Esophagus muscularis mucosa (tissue), 3 donors: ENCODE results near the gene LRP8.

Source experiments
- CTCF ChIP-seq, 3 experiments: fragments of 200-600 bp in 2 of 3; fragments of 450-650 bp in 1 of 3; sonication (generic) in 2 of 3; IDR thresholded peaks; one replicate each; pipeline ENCODE4 v1.5.1; 2017 to 2019; ENCODE audit warnings: antibody characterized with exemption in 3 of 3, mild to moderate bottlenecking in 2 of 3, moderate library complexity in 1 of 3
- POLR2A ChIP-seq: fragments of 450-650 bp; IDR thresholded peaks from one replicate; pipeline ENCODE4 v1.6.1; 2017; ENCODE audit warnings: antibody characterized with exemption, moderate library complexity, mild to moderate bottlenecking, low read depth
- POLR2AphosphoS5 ChIP-seq, 2 donors: sonication (generic); formaldehyde crosslinking; IDR thresholded peaks; one replicate each; pipeline ENCODE4 v1.6.1; 2017; ENCODE audit warnings: antibody characterized with exemption in 2 of 2

- TF ChIP-seq CTCF (IDR thresholded peaks at IDR 0.05) = no peak
- TF ChIP-seq POLR2A = peak; percentile 91
- peak; percentile 96 to 98 for TF ChIP-seq POLR2AphosphoS5 (IDR thresholded peaks at IDR 0.05)
Observed at GRCh38 chr1:53220171-53220961, 107.5 kb downstream of the LRP8 start, which contains the start of gene CZIB.
